M059J (cell line): ENCODE results near the gene SLC22A31. TPM values are rescaled to one million over a fixed set of nuclear protein-coding genes. Genes with fewer than 3 reads are reported as not detected.
"Not testable (repeated sequence)": the region's sequence is repeated elsewhere in the genome, so short reads cannot be mapped to it uniquely, and the experiment has no call there.

Source experiments
- DNase-seq: peaks from one replicate; pipeline ENCODE4 v3.0.0-alpha.2; 2012; ENCODE audit warnings: low read depth
- total RNA-seq: library from RNA; depleted of rRNA; stranded (reverse); fragments of >200 nt; shearing (Covaris generic); gene quantifications from 2 replicates; pipeline ENCODE4 v1.2.3, GENCODE V29; 2014; rRNA removed

SLC22A31 gene
- not detected in 2 replicates for total RNA-seq

DNA sequence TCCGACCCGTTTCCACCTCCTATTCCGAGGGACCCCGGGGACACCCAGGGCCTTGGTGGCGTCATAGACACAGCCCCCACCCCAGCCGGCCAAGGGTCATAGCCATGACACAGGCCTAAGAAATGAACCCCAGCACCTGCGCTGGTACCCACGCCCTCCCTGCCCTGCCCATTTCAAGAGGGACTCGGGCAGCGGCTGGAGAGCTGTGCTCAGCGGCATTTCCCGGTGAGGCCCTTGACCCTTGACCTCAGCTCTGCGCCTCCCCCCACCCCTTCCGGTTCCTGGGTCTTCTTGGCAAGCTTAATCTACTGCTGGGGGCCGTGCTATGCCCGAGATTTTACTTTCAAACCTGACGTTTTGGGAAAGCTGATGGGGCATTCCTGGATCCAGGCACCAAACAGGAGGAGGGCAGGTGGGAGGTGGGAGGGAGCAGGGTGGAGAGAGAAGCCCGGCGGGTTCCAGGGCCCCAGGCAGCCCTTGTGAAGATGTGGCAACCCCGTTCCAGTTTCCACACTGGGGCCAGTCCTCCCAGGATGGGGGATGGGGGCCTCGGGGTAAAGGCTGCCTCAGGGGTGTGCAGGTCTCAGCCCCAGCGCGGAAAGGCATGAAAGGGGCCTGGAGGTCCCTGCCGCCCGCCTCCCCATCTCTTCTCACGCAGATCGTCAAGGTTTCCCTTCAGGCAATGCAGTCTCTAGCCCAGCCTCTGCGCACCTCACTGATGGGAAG is at the start of gene SLC22A31:
Gene SLC22A31, minus strand, starts transcription at position 414 of the 726 bp plus-strand sequence. Its CDS starts 36 bp downstream, at position 378.
- DNase-seq = no peak

DNA sequence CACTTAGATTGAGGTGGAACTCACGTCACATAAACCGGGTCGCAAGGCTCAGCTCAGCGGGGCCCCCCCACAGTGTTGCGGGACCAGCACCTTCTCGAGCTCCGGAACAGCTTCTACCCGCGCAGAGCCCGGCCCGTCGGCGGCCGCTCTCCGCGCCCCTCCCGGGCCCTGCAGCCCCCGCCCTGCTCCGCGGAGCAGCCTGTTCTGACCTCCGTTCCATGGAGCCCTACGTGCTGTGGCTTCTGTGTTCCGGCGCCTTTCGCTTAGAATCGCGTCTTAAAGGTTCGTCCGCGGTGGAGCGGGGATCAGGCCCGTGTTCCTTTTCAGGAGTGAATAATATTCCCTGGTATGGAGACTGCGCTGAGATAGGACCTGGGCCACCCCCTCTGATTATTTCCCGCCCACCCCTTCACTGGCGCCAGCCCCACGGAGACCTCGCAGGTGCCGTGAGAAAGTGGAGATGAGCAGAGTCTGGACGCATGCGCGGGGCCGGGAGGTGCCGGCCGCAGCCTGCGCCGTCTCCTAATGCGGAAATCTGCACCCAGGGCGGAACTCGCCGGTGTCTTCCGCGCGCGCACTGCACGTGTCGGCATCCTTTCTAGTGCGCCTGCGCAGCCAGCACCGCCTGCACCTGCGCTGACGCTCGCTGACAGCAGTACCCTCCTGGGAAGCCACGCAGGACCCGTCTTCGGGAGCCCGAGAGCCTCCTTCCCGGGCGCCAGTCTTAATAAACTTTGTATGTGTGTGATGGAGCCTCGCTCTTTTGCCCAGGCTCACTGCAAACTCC is 48.1 kb upstream of the SLC22A31 start:
- no peak for DNase-seq

DNA sequence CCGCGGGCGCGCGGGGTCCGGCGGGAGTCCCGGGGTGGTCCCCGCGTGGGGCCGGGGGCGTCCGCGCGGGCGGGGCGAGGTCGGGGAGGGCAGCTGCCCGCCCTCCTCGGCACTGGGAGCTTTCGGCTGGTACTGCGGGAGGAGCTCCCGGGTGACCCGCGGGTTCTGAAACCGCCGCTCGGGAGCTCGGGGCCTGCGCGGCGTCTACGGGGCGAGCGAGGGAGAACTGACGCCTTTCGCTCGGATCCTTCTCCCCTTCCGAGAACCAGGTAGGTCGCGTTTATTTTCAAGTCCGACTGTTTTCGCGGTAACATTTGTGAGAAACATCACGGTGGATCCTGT is 47.4 kb upstream of the SLC22A31 start:
- not testable (repeated sequence) for DNase-seq

DNA sequence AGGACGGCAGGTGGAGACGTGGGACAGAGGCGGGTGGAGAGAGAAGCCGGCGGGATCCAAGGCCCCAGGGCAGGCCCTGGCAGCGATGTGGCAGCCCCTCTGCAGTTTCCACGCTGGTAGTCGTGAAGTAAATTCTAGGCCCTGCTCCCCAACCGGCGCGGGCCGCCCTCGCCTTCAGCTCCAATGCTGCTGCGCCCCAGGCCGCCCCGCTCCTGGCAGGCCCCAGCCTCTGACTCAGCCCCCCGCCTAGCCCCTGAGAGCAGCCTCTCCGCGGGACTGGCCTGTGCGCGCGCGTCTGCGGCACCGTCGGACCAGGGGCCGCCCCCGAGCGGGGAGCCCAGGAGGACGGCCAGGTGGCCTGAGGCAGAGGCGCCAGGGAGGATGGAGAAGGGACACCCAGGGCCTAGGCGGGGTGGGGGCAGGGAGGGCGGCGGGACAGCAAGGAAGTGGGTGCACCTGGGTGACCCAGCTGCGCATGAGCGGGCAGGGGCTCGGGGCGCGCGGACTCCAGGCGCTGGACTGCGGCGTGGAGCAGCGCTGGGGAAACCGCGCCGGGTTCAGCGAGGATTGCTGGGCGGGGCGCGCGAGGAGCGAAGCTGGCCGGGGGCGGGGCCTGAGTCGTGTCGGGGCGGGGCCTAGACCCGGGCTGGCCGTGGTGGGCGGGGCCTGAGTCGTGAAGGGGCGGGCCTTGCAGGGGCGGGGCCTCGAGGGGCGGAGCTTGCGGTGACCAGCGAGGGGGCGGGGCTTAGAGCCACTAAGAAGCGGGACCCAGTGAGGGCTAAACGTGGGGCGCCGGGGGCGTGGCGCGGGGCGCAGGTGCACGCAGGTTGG is 46.8 kb upstream of the SLC22A31 start:
- peak; percentile 64 for DNase-seq

DNA sequence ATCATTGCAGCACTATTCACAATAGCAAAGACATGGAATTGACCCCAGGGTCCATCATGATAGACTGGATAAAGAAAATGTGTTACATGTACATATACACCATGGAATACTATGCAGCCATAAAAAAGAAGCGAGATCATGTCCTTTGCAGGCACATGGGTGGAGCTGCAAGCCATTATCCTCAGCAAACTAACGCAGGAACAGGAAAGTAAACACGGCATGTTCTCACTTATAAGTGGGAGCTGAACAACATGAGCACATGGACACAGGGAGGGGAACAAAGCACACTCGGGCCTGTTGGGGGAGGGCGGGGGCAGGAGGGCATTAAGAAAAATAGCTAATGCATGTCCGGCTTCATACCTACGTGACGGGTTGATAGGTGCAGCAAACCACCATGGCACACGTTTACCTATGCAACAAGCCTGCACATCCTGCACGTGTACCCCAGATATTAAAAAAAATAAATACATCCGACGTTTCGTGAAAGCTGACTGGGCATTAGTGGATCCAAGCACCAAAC is 46.1 kb upstream of the SLC22A31 start:
- no peak for DNase-seq

DNA sequence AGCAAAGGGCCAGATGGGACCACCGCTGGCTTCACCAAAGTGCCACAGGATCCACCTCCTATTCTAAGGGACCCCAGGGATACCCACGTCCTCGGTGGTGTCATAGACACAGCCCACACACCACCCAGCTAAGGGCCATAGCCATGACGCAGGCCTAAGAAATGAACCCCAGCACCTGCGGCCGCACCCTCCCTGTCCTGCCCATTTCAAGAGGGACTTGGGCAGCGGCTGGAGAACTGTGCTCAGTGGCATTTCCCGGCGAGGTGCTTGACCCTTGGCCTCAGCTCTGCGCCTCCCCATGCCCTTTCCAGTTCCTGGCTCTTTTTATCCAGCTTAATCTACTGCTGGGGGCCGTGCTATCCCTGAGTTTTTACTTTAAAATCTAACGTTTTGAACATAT is 44.4 kb upstream of the SLC22A31 start:
- no peak for DNase-seq

DNA sequence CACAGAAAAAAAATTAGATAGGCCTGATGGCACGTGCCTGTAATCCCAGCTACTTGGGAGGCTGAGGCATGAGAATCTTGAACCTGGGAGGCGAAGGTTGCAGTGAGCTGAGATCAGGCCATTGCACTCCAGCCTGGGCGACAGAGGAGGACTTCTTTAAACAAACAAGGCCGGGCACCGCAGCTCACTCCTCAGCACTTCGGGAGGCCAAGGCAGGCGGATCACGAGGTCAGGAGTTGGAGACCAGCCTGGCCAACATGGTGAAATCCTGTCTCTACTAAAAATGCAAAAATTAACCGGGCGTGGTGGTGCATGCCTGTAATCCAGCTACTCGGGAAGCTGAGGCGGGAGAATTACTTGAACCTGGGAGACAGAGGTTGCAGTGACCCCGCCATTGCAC is 43.9 kb upstream of the SLC22A31 start:
- DNase-seq = not testable (repeated sequence)

DNA sequence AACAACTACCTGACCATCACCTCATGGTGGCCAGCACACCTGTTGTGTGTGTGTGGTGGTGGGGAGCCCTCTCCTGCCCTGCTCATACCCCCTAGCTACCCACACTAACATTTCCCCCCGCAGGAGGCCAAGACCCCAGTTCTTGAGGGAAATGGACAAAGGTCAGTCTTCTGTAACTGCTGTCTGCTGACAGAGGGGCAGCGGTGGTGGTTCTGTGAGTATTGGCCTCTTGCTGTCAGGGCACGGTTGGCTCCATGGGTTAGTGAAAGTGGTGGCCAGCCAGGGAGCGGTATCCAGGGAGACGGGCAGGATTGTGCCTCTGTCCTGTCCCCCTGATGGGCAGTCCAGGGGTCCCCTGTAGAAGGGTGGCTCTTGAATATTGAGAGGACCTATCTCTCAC is 43.3 kb upstream of the SLC22A31 start:
- DNase-seq = no peak

DNA sequence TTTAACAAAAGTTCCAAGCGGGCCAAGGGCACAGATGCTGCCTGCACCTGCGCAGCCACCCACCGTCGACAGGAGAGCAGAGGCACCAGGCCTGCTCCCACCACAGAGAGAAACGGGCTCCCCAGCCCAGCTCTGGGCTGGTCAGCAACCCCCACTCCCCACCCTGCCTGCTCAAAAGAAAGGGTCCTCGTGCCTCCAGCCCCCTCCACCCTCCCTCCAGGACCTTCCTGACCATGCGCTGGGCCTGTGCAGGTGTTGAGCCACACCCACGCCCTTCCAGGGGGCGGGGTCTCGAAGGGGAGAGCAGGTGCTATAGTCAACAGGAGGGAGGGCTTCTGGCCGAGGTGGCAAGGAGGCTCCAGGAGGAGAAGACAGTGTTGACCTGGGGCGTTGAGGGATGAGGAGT is 42.5 kb upstream of the SLC22A31 start:
- DNase-seq = no peak

DNA sequence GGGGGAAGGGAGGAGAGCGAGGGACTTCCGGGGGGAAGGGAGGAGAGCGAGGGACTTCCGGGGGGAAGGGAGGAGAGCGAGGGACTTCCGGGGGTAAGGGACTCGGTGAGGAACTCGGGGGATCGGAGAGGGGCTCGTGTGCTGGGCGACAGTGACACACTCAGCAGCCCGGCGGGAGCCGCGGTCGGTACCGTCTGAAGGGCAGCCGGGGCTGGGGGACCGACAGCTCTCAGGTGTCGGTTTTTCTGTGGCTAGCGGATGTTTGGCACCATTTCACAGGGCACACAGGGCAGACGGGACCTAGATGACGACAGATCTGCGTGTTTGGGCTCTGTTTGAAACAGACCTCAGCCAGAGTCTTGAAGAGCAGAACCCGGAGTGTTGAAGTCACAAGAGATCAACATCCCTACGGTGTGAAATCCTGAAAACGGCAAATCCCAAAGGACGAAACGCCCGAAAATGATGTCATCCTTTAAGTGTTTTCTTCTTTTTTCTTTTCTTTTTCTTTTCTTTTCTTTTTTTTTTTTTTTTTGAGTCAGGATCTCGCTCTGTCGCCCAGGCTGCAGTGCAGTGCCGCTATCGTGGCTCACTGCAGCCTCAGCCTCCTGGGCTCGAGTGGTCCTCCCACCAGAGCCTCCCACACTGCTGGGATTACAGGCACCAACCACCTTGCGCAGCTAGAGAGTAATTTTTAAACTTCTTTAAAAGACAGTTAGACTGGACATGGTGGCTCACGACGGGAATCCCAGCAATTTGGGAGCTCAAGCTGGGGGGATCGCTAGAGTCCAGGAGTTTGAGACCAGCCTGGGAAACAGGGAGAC is 41.1 kb upstream of the SLC22A31 start:
- peak; percentile 75 for DNase-seq

DNA sequence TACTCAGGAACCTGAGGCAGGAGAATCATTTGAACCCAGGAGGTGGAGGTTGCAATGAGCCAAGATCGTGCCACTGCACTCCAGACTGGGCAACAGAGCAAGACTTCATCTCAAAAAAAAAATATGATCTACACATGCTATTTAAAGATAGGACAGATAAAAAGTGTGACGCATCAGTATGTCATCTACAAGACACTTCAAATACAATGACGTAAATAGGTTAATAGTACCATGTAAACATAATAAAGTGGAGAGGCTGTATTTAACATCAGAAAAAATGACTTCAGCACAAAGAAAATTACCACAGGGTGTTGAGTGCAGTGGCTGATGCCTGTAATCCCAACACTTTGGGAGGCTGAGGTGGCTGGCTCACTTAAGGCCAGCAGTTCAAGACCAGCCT is 37.4 kb upstream of the SLC22A31 start:
- no peak for DNase-seq

DNA sequence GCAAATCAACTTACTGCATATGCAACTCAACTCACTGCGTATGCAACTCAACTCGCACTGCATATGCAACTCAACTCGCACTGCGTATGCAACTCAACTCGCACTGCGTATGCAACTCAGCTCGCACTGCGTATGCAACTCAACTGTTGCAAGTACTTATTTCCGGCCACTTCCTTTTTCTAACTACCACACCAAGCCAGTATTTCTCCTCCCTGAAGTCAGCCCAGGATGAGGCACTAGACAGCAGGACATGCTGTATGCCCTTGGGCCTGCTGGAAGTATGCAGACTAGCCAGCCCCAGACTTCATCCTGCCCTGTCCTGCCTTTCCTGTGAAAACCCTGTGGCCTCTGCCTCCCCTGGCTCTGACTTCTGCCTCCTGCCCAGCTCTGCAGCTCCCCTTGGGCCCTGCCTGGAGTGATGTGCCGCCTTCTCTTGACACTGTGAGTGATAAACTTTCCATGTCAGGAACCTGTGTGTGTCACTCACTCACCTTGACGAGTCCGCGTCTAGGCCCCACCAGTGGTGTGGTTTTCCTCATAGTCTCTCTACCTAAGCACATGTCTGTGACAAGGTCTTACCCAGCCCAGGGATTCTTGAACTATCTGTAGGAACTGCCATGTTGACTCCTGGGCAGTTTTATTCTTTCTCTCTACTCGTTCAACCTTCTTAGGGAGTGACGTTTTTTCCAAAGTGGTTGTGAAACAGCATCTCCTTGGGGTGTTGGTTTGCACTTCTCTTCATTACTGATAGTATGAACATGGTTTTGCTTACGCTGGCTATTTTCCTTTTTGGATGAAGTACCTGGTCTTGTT is 33.5 kb upstream of the SLC22A31 start:
- DNase-seq = no peak

DNA sequence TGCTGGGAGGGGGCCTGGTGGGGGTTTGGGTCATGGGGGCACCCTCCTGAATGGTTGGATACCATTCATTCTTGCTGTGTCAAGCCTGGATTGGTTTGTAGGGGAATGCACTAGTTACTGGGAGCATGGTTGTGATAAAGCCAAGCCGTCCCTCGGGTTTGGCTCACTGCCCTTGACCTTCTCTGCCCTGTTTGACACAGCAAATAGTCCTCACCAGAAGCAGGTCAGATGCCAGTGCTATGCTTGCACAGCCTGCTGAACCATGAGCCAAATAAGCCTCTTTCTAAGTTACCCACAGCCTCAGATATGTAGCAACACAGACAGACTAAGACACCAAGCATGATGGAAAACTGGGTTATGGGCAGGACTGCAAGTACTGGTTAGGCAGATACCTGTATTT is 31.8 kb upstream of the SLC22A31 start:
- DNase-seq = no peak

DNA sequence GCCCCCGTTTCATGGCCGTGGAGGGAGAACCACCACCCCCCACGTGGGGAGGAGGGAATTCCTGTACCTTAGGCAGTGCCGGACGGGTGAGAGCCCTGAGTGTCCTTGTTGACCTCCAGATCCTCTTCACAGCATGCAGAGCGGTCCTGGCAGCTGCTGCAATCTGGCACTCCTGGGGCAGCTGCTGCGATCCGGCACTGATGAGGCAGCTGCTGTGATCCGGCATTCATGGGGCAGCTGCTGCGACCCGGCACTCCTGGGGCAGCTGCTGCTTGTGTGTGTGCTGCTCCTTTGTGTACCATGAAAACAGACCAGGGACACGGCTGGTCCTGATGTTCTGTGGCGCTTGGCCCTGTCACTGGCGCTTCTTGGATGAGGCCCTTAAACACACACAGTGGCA is 29.9 kb upstream of the SLC22A31 start:
- no peak for DNase-seq

DNA sequence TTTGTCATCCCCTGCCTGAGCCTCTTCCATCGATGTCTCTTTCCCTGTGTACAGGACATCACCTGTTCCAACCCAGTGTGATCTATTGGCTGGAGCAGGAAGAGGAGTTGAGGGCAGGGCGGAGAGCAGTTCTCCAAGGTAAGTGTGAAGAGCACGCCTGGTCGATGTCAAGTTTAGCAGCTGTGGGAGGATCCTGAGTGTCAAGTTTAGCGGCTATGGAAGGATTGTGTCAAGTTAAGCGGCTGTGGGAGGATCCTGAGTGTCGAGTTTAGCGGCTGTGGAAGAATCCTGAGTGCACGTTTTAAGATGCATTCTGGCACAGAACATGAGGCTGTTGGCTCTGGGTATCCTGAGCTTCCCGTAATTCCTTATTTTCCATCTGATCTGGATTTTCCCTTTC is 24.3 kb upstream of the SLC22A31 start:
- DNase-seq = no peak

DNA sequence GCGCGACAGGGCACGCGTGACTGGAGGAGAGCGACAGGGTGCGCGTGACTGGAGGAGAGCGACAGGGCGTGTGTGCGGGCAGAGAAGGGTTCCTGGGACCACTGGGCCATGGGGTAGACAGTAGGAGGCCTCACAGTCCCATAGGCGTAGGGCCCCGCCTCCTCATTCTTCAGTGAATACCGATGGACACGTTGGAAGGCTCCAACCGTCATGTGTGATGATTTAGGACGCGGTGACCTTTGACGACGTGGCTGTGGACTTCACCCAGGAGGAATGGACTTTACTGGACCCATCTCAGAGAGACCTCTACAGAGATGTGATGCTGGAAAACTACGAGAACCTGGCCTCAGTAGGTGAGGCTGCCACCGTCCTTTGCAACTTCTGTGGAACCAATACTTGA is 22.6 kb upstream of the SLC22A31 start:
- no peak for DNase-seq

DNA sequence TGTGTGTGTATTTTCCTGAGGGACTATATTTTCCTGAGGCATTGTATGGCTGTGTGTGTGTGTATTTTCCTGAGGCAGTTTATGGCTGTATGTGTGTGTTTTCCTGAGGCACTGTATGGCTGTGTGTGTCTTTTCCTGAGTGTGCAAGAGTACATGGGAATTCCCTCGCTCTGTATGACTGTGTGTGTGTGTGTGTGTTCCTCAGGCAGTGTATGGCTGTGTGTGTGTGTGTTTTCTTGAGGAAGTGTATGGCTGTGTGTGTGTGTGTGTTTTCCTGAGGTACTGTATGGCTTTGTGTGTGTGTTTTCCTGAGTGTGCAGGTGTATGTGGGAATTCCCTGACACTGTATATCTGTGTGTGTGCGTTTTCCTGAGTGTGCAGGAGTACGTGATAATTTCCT is 21.3 kb upstream of the SLC22A31 start:
- DNase-seq = no peak

DNA sequence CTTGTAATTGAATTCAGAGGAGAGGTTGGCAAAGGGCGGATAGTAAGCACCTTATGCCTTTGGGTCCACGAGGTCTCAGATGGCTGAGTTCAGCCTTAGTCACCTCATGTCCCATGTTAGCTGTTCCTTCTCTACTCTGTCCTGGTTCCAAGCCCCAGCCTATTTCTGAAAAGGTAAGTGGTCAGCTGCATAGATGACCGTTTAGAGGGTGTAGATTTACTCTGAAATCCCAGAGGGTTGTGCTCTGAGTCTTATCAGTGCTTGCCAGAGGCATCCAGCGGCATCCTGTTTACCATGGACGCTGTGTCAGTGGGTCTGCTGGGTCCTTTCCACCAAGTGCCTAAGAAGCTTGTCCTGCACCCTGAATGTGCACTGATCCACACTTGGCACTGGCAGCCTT is 19.0 kb upstream of the SLC22A31 start:
- no peak for DNase-seq

DNA sequence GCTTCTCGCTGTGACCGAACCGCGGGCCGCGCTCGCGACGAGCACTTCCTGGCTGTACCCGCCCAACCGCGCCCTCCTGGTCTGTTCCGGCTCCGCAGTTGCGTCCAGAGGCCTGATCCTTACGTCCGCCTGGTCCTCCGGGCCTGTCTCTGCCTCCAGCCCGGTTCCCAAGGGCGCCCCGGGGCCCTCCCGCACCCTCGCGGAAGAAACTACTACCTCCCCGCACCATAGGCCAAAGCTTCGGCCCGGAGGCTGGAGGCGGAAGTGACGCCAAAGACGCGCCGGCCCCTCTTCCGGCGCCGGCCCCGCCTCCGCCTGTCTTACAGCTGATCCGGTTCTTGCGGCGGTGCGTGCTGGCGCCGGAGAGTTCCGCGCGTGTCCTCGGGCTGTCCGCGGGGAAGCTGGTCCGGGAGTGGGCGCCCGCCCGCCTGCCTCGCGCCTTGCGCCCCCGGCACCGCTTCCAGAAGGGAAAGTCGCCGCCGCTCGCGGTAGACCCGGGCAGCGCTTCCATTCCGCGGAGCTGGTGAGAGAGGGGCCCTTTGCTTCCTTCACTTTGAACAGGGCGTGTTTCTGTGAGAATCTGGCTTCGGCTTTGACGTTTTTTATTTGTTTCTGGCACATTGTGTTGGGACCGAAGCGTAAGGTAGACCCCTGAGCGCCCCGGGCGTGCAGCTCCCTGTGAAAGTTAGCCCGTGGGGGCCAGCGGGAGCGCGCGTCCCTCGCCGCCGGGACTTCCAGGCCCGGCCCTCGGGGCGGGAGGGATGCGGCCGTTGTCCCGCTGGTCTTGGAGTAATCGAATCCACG is 17.3 kb upstream of the SLC22A31 start, which contains the start of gene ZNF778:
Gene ZNF778, plus strand, starts transcription at position 316 of the 804 bp plus-strand sequence. CDS start 3,425 bp downstream, outside the sequence.
- DNase-seq = peak; percentile 78

DNA sequence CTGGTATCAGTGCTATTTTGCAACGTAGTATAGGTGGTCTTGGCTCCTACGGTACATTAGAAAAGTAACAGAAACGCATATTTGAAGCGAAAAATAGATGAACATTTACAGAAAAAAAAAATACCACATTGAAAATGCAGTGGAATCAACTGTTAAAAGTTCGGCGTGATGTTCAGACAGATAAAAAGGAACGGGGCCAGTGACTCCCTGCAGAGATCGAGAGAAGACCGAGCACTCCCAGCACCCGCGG is 16.7 kb upstream of the SLC22A31 start:
- DNase-seq = no peak
